Duodenal mucosa (tissue), 2 donors: ENCODE measurements around the gene RUFY1.
"Not testable (repeated sequence)": the region's sequence is repeated elsewhere in the genome, so short reads cannot be mapped to it uniquely, and the experiment has no call there.

Experiments used
- H3K27ac ChIP-seq: one replicate; pipeline ENCODE4 v1.7.0; 2013; ENCODE audit warnings: low read depth, low read length
- H3K27me3 ChIP-seq, 2 donors: one replicate each; pipeline ENCODE4 v1.7.0; 2013; ENCODE audit warnings: low read length in 2 of 2, control low read depth in 1 of 2; ENCODE audit not compliant: insufficient read depth in 2 of 2, control insufficient read depth in 1 of 2
- H3K36me3 ChIP-seq, 2 donors: one replicate each; pipeline ENCODE4 v1.7.0; 2013; ENCODE audit warnings: low read length in 2 of 2, control low read depth in 1 of 2; ENCODE audit not compliant: insufficient read depth in 2 of 2, control insufficient read depth in 1 of 2
- H3K4me1 ChIP-seq, 2 donors: one replicate each; pipeline ENCODE4 v1.7.0; 2013; ENCODE audit warnings: low read length in 2 of 2, control low read depth in 1 of 2; ENCODE audit not compliant: insufficient read depth in 2 of 2, control insufficient read depth in 1 of 2
- H3K4me3 ChIP-seq, 2 donors: one replicate each; pipeline ENCODE4 v1.7.0; 2013; ENCODE audit warnings: low read length in 2 of 2, low read depth in 1 of 2
- H3K9ac ChIP-seq, 2 donors: one replicate each; pipeline ENCODE4 v1.7.0; 2013; ENCODE audit warnings: low read length in 2 of 2, low read depth in 1 of 2
- H3K9me3 ChIP-seq, 2 donors: one replicate each; pipeline ENCODE4 v1.7.0; 2013; ENCODE audit warnings: low read length in 2 of 2, control low read depth in 1 of 2; ENCODE audit not compliant: control insufficient read depth in 1 of 2

RUFY1 gene

DNA sequence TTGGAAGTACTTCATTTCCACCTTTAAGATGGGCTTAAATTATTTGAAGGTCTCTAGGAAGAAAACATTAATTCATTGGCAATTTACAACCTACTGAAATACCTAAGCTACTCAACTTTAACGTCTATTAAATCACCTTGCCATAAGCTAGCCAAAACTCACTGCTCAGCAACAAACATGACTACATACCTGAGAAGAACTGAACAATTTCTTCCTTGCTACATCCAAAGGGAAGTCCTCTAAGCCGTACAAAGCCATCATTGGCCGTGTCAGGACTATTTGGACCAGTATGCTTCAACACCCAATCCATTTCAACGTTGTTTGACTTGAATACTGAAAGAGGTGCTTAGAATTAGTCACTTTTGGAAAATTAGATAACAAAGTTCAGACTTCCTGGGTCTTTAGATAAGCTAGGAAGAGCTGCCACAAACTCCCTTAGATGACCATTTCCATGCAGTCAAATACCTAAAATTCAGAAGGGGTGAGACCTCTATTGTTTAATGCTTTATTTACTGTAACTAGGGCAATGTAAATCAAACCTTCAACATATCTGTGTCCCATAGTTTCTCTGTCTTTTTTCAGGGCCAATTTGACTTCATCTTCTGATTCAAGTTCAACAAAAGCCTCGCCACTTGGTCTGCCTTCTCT lies 70.5 kb downstream of the RUFY1 start:
- H3K9ac ChIP-seq, result peak overlapping the region; percentile 34 to 99
- no peaks in the 10 kb centered on the region for H3K9me3 ChIP-seq
- no peak overlapping the region for H3K27ac ChIP-seq
- no peaks in the 10 kb centered on the region for H3K27me3 ChIP-seq
- H3K4me3 ChIP-seq, result peak overlapping the region; percentile 88 to 92
- H3K4me1 ChIP-seq, result peaks cover 48 to 53% of the 10 kb centered on the region in 2 donors
- peaks cover 40 to 59% of the 10 kb centered on the region in 2 donors for H3K36me3 ChIP-seq

DNA sequence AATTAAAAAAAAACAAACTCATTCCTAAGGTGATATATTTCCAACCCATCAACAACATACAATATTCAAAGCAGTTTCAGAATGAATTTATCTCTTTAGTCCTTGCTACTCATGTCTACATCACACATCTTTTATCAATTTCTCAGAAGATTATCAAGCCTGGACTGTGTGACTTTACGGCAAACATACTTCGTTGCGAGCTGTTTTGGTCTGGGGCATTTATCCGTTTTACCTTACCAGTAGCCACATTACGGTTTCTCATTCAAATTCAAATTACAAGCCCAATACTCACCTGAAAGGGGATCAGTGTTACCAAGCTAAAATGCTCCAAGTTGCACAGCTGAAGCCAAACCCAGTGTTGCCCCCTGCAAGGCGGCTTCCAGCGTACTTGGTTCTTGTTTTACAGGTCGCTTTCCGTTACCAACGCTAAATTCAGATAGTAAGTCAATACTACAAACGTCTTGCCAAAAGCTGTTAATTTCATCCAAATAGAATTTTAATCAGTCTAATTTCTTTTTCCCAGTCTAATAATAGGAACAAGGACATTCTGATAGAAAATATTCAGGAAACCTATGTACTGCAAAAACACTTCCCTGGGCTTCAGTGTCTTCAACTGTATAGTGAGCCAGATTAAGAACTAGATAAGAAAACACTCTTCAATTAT lies 71.3 kb downstream of the RUFY1 start:
- H3K36me3 ChIP-seq, result peaks cover 33 to 51% of the 10 kb centered on the region in 2 donors
- peak overlapping the region; percentile 70 to 99 for H3K9ac ChIP-seq
- H3K4me1 ChIP-seq, result peaks cover 48% of the 10 kb centered on the region in 2 donors
- no peaks in the 10 kb centered on the region for H3K27me3 ChIP-seq
- no peak overlapping the region for H3K27ac ChIP-seq
- H3K9me3 ChIP-seq, result no peaks in the 10 kb centered on the region
- H3K4me3 ChIP-seq, result peak overlapping the region; percentile 88 to 92

DNA sequence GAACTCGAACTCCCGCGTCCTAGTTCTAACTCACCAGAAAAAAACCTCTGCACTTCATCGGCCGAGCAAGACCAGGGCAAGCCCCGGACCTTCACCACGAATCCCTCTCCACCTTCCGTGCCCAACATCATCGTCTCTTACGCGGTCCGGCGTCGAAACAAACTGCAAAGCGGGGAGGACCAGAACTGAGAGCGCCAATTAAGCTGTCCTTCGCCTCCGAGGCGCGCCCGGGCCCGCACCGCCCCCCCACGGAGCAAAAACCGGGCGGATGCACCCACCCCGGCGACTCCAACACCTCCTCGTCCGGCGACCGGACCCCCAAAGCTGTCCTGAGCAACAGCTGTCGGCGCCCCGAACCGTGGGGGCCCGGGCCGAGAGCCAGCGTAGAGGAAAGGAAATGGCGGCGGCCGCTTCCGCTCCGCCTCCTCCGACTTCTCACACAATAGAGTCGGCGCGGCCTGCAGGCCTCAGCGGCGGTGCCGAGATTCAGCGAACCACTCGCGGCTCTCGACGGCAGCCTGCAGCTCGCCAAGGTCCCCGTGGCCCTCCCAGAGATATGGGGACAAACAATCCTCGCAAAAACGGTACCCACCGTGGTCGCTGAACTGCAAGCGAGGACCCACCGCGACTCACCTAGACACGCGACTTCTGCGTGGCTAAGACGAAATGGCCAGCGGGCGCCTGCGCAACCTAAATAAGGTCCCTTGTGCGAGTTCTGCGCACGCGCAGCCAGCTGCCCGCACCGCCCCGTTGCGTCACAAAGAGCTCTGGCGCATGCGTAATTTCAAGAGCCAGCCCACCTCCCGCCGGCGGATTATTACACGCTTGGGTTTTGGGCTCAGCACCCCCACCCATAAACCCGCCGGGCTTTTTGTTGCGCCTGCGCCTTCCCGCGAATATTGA lies 72.9 kb downstream of the RUFY1 start, which contains the start of gene HNRNPH1:
Gene HNRNPH1 (minus strand): TSS at position 669 of the 903 bp plus-strand sequence. CDS start 538 bp downstream, at position 131.
- peak within 1 kb of the TSS; percentile 99 for H3K9ac ChIP-seq
- peak within 1 kb of the TSS; percentile 88 to 92 for H3K4me3 ChIP-seq
- peak within 1 kb of the TSS; percentile 100 for H3K27ac ChIP-seq
- H3K4me1 ChIP-seq, result peaks cover 42 to 48% of the 10 kb centered on the region in 2 donors
- no peaks in the 10 kb centered on the region for H3K9me3 ChIP-seq
- peaks cover 18 to 35% of the 10 kb centered on the region in 2 donors for H3K36me3 ChIP-seq
- H3K27me3 ChIP-seq, result no peaks in the 10 kb centered on the region

DNA sequence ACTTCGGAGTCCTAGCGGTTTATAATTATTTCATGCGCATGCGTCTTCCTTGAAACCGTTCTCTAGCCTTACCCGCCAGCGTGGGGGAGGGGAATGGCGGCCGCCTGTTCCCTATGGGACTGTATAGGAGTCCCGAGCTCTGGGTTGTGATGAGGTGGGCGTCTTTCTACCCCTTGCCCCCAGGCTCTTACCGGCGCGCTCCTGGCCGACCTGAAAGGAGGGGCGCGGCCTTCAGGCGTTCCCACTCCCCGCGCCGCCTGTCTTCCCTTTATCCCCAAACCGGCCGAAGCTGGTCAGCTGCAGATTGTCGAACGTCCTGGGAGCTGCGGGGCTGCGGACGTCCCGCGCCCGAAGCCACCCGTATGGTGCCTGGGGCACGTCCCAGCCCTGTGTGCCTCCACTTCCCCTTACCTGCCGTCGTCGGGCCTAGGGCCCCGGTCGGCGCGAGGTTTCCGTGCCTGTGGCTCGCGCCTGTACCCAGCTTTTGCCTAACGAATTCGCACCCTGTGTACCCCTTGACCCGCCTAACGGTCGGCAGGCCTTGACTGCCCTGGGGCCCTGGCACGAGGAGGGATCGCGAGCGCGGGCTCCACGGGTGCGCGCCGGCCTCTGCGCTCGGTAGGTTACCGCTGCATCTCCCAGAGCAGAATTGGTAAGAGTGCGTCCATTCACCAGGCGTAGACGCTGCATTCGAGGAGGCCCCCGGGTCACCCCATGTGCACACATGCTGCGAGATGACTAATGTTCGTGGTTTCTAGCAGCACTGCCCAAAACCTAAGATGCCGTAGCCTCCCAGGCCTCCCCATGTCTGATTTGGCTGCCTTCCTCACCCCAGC lies 73.8 kb downstream of the RUFY1 start:
- Histone ChIP-seq H3K36me3 (peaks cover 16 to 26% of the 10 kb centered on the region in 2 donors), H3K27ac (peak overlapping the region; percentile 94), H3K27me3 (no peaks in the 10 kb centered on the region), H3K4me1 (peaks cover 34 to 40% of the 10 kb centered on the region in 2 donors), H3K9ac (peak overlapping the region; percentile 93 to 99), H3K4me3 (peak overlapping the region; percentile 84 to 92), H3K9me3 (no peaks in the 10 kb centered on the region)

DNA sequence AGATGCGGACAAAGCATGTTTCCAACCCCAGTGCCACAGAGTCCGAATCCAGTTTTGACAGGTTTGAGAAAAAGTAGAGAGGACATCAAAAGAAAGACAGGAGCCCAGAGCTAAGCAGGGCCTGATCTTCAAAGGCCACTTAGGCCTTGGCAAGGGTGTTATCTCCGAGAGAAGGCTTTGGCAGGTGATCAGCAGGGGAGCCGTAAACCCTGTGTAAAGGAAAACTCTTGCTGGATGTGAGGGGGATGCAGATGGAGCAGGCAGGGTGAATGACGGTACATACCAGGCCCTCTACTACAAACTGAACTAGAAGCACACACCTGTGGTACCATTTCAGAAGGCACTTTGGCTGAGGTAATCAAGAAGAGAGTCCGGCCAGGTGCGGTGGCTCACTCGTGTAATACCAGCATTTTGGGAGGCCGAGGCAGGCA lies 74.5 kb downstream of the RUFY1 start:
- Histone ChIP-seq H3K36me3 (peaks cover 16 to 19% of the 10 kb centered on the region in 2 donors), H3K27me3 (no peaks in the 10 kb centered on the region), H3K27ac (no peak overlapping the region), H3K9me3 (no peaks in the 10 kb centered on the region), H3K9ac (peak overlapping the region; percentile 93 to 99), H3K4me3 (peak overlapping the region; percentile 84 to 92), H3K4me1 (peaks cover 28 to 33% of the 10 kb centered on the region in 2 donors)

DNA sequence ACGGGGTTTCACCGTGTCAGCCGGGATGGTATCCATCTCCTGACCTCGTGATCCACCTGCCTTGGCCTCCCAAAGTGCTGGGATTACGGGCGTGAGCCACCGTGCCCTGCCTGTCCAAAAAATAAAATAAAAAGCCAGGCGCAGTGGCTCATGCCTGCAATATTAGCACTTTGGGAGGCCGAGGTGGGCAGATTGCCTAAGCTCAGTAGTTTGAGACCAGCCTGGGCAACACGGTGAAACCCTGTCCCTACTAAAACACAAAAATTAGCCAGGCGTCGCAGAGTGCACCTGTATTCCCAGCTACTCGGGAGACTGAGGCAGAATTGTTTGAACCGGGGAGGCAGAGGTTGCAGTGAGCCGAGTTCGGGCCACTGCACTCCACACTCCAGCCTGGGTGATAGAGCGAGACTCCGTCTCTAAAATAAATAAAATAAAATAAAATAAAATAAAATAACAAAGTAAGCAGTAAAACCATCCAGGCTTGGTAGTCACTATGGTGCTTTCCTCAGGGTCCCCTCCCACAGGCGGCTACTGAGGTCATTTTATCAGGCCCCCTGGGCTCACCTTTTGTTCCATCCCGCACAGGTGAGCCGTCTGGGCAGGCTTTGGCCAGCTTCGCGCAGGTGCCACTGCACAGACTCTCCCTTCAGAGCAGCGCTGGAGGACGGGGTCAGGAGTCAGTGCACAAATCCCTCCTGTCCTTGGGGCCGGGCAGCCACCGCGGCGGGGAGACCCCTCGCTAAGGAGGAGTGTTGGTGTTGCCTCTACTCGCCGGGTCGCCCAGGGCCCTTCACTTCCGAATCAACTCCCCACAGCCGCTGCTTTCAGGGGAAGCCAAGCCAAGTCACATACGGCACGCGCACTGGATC lies 83.4 kb downstream of the RUFY1 start:
- H3K9ac ChIP-seq, H3K27ac ChIP-seq, H3K9me3 ChIP-seq, H3K27me3 ChIP-seq, H3K4me1 ChIP-seq, H3K36me3 ChIP-seq: not testable (repeated sequence)
- peak overlapping the region; percentile 40 to 67 for H3K4me3 ChIP-seq

DNA sequence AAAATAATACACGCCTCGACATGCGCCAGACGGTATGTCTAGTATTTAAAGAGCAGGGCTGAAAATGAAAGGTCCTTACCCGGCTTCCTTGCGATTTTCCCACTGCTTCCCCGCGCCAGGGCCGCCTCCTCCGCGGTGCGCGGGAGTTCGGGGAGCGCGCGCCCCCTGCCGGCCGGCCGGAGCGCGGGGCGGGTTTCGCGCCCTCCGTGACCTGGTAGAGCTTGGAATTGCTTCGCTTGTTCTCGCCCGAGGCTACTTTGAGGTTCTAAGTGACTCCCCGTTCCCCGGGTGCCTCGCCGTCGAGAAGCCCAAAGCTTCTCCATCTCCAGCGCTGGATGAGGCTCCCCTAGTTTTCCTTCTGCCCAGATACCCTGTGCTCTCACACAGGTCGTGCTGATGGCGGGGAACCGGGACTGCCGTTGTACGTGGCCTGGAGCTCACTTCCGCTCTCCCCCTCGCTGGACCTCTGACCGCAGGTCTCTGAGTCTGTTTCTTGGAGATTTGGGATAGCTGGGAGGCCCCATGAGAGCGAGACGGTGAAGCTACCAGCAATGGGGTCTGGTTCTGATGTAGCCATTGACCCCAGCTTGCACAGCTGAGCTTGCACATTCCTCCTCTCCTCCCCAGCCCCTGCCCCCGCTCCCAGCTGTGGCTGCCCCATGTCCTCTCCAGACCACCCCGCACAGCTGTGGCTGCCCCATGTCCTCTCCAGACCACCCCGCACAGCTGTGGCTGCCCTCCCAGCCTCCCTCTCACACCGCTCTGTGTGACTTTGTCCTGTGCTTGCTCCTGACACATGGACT lies 84.2 kb downstream of the RUFY1 start:
- H3K4me3 ChIP-seq, H3K9ac ChIP-seq, H3K9me3 ChIP-seq, H3K36me3 ChIP-seq, H3K27ac ChIP-seq, H3K27me3 ChIP-seq, H3K4me1 ChIP-seq: not testable (repeated sequence)

DNA sequence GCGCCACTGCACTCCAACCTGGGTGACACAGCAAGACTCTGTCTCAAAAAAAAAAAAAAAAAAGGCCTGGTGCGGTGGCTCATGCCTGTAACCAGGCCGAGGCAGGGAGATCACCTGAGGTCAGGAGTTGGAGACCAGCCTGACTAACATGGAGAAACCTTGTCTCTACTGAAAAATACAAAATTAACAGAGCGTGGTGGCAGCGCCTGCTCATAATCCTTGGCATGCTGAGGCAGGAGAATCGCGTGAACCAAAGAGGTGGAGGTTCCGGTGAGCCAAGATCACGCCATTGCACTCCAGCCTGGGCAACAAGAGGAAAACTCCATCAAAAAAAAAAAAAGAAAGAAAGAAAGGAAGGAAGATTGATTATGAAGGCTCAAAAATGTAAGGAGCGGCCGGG lies 88.9 kb downstream of the RUFY1 start:
- H3K9me3 ChIP-seq, H3K36me3 ChIP-seq, H3K9ac ChIP-seq, H3K27me3 ChIP-seq, H3K4me1 ChIP-seq, H3K4me3 ChIP-seq, H3K27ac ChIP-seq: not testable (repeated sequence)
